GM12891 (cell line): Measurements from ENCODE around the gene GJA3.

Experiments used
- PAX5 ChIP-seq: IDR thresholded peaks from 2 replicates; pipeline ENCODE4 v1.6.1; 2011; ENCODE audit warnings: low read length, moderate library complexity, mild to moderate bottlenecking; ENCODE audit not compliant: insufficient read depth, severe bottlenecking
- POLR2A ChIP-seq: IDR thresholded peaks from 2 replicates; pipeline ENCODE4 v1.6.1; 2011; ENCODE audit warnings: low read depth, low read length, control low read depth
- POLR2AphosphoS5 ChIP-seq: IDR thresholded peaks from 2 replicates; pipeline ENCODE4 v1.6.1; 2011; ENCODE audit warnings: low read depth, low read length, control low read depth
- POU2F2 ChIP-seq: IDR thresholded peaks from 2 replicates; pipeline ENCODE4 v1.6.1; 2011; ENCODE audit warnings: low read depth, mild to moderate bottlenecking, control low read depth, low read length, moderate library complexity
- TAF1 ChIP-seq: IDR thresholded peaks from 2 replicates; pipeline ENCODE4 v1.6.1; 2011; ENCODE audit warnings: low read depth, low read length, control low read depth

GRCh38 chr13:20157151-20157796 is 3.6 kb downstream of the GJA3 start:
- TF ChIP-seq POLR2AphosphoS5 (no peak), POLR2A (no peak), TAF1 (no peak), POU2F2 (no peak), PAX5 (no peak)
